Purkinje cell (primary cell): ENCODE measurements around the gene TCFL5. TPM values are rescaled to one million over a fixed set of nuclear protein-coding genes. Genes with fewer than 3 reads are reported as not detected.

Source experiments
- polyA plus RNA-seq: library from polyadenylated mRNA; unstranded; fragments of >200 nt; fragmentation: Nextera tagmentation; gene quantifications from 2 replicates; pipeline ENCODE4 v1.2.1, GENCODE V29; 2014

TCFL5 gene
- 1.4 and 3.9 TPM in 2 replicates for polyA plus RNA-seq

DNA sequence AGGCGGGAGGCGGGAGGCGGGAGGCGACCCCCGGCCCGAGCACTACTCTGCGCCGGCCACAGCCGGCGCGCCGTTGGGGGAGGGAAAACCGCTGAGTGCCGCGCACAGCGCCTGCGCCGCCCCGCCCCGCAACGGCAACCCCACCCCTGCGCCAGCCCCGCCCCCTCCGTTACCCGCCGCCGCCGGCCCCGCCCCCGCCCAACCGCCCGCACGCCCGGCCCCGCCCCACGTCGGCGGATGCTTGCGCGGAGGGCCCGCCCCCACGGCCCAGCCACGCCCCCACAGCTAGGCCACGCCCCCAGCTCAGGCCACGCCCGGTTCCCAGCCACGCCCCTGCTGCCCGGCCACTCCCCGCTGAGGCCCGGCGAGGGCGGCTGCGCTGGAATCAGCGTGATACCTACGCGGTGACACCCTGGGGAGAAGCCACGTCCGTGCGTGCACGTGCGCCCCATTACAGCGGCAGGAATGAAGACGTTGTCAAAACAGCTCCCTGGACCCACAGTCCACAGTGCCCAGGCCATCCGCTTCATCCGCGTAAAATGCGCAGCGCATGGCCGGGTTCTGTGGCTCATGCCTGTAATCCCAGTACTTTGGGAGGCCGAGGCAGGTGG is at the start of gene TCFL5:
TCFL5 (minus strand) TSS at position 97 of the 611 bp plus-strand sequence. CDS start 152 bp downstream, outside the sequence.

DNA sequence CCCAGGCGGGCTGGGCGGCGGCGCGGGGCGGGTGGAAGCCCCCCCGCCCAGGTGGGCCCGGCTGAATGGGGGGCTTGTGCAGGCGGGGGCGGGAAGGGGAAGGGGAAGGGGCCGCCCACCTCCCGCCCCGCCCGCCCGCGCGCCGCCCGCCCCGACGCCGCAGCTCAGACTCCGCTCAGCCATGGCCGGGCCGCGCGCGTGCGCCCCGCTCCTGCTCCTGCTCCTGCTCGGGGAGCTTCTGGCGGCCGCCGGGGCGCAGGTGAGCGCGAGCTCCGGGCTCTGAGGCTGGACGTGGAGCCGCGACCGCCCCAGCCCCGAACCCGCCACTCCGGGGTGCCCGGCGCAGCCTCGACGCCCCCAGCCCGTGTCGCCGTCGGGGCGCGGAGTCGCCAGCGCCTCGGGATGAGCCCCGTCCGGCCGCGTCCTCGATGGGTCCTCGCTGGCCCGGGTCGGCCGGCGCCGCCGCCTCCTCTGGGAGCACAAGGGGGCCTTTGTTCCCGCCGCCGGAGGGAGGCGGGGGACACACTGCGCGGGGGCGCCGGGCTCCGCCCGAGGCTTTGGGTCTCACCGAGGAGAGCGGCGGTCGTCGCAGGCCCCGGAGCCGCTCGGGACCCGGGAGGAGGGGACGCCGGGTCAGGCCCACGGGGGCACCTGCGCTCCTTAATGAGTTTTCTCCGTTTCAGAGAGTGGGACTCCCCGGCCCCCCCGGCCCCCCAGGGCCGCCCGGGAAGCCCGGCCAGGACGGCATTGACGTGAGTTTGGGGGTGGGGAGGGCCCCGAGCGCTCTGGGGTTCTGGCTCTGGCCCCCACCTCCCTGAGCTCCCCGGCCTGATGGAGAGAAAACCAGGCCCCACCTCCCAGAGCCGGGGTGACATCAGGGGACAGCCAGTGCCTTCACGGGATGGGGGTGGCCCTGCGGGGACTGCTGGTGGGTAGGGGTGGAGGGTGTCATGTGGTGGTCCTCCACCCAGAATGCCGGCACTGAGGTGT is 44.4 kb downstream of the TCFL5 start, which contains the start of gene COL9A3:
COL9A3 (plus strand) TSS at position 167 of the 990 bp plus-strand sequence; CDS start at position 182, 15 bp downstream.

DNA sequence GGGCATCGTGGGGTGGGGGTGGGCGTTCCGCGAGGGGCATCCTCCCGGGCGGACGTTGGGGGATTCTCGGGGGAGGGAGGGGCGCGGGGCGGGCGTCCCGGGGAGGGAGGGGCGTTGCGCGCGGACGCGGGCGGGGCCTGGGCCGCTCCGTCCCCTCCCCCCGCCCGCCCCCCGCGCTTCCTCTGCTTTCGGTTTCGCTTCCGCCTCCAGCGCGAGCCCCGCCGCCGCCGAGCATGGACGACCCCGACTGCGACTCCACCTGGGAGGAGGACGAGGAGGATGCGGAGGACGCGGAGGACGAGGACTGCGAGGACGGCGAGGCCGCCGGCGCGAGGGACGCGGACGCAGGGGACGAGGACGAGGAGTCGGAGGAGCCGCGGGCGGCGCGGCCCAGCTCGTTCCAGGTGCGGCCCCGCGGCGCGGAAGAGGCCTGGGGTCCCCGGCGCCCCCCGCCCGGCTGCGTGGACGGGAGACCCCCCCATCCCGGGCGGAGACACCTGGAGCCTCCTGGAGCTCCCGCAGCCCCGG is 56.9 kb downstream of the TCFL5 start, which contains the start of gene OGFR:
OGFR (plus strand) TSS at position 209 of the 528 bp plus-strand sequence; CDS start at position 234, 25 bp downstream.

Other genes with a start within 250 kb of the TCFL5 start
- gene SLCO4A1, start 219.3 kb downstream of the TCFL5 start, polyA plus RNA-seq, result 10.3 and 18.2 TPM in 2 replicates
- gene NTSR1, start 153.0 kb downstream of the TCFL5 start, polyA plus RNA-seq, result not detected in 2 replicates
- gene MRGBP, start 65.3 kb downstream of the TCFL5 start, polyA plus RNA-seq, result 1.2 and 1.8 TPM in 2 replicates
- 0.35 and 1.4 TPM in 2 replicates for gene OGFR, start 57.0 kb downstream of the TCFL5 start, polyA plus RNA-seq
- 1.3 and 1.8 TPM in 2 replicates for gene COL9A3, start 44.8 kb downstream of the TCFL5 start, polyA plus RNA-seq
- gene DIDO1, start 64.7 kb upstream of the TCFL5 start, polyA plus RNA-seq, result 5.7 TPM in 2 replicates
- gene GID8, start 76.3 kb upstream of the TCFL5 start, polyA plus RNA-seq, result 6.3 and 9.5 TPM in 2 replicates
- not detected in 2 replicates for gene SLC17A9, start 90.9 kb upstream of the TCFL5 start, polyA plus RNA-seq
- gene BHLHE23, start 145.1 kb upstream of the TCFL5 start, polyA plus RNA-seq, result not detected in 2 replicates